ENCODE measurements around the gene NUP107.

DNA sequence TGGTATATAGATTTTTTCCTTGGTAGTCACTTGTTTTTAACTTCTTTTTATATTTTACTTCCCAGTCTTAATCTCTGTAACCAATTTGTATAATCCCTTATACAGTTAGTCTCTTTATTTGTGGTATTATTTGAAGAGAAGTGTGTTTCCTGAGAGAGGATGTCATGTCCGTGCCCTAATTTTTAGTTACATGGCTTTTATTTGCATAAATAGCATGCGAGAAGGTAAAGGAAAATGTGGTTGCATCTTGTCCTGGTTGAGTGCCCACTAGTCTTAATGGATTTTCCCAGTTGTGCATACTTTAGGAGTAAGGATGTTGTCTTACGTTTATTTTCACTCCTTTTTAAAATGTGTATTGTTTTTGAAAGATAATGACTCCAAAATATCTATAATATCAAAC lies 48.6 kb upstream of the NUP107 start:
- TF ChIP-seq, protein P1, sequence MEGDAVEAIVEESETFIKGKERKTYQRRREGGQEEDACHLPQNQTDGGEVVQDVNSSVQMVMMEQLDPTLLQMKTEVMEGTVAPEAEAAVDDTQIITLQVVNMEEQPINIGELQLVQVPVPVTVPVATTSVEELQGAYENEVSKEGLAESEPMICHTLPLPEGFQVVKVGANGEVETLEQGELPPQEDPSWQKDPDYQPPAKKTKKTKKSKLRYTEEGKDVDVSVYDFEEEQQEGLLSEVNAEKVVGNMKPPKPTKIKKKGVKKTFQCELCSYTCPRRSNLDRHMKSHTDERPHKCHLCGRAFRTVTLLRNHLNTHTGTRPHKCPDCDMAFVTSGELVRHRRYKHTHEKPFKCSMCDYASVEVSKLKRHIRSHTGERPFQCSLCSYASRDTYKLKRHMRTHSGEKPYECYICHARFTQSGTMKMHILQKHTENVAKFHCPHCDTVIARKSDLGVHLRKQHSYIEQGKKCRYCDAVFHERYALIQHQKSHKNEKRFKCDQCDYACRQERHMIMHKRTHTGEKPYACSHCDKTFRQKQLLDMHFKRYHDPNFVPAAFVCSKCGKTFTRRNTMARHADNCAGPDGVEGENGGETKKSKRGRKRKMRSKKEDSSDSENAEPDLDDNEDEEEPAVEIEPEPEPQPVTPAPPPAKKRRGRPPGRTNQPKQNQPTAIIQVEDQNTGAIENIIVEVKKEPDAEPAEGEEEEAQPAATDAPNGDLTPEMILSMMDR (IDR thresholded peaks at IDR 0.05) = no peak
- TF ChIP-seq POLR2A (IDR thresholded peaks at IDR 0.05) = no peak

All from right lobe of liver (tissue), 4 donors.